ENCODE data around the gene PHC2.

The PHC2 gene

GRCh38 chr1:33332357-33332789, 98.5 kb downstream of the PHC2 start:
- CTCF ChIA-PET: interaction anchor here (1.1 kb wide), 1 partner anchor 10 kb away, joined by 3 read pairs; no protein-coding TSS in a partner anchor
- peaks cover 31% of the 10 kb centered on the region for H3K36me3 Mint-ChIP-seq
- no peak overlapping the region for H3K4me3 Mint-ChIP-seq
- DNase-seq: no peak
- H3K9me3 Mint-ChIP-seq: no peaks in the 10 kb centered on the region
- no peak overlapping the region for H3K27ac Mint-ChIP-seq
- no peaks in the 10 kb centered on the region for H3K27me3 Mint-ChIP-seq
- H3K4me1 Mint-ChIP-seq: peaks cover 7% of the 10 kb centered on the region

GRCh38 chr1:33331444-33332356, 99.2 kb downstream of the PHC2 start:
- DNase-seq: no peak
- no peak overlapping the region for H3K27ac Mint-ChIP-seq
- H3K4me1 Mint-ChIP-seq: peaks cover 7% of the 10 kb centered on the region
- H3K9me3 Mint-ChIP-seq: no peaks in the 10 kb centered on the region
- no peak overlapping the region for H3K4me3 Mint-ChIP-seq
- H3K27me3 Mint-ChIP-seq: no peaks in the 10 kb centered on the region
- peaks cover 33% of the 10 kb centered on the region for H3K36me3 Mint-ChIP-seq
- CTCF ChIA-PET: interaction anchor here (0.8 to 1.1 kb wide), 2 partner anchors 10 to 139 kb away, joined by 3 read pairs; no protein-coding TSS in a partner anchor

DNA sequence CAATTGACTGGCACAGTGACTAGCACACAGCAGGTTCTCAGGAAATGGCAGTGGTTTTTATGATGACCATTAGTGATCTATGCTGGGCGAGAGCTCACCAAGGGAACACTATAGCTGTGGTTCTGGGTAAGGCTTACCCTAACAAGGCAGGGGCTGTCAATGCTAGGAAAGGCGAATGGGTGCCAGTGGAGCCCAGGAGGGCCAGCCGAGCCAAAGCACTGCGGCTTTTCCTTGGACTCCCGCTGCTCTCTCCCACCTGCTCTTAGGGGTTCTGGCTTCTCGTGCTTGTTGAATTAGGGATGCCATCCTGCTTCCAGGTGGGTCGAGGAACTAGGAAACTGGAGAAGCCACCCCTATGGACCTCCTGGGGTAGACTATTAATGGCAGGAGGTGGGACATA, 100.0 kb downstream of the PHC2 start:
- CTCF ChIA-PET: interaction anchor here (0.8 kb wide), 1 partner anchor 140 kb away, joined by 3 read pairs; no protein-coding TSS in a partner anchor
- Mint-ChIP-seq H3K9me3 (no peaks in the 10 kb centered on the region), H3K27me3 (no peaks in the 10 kb centered on the region), H3K27ac (no peak overlapping the region), H3K36me3 (peaks cover 36% of the 10 kb centered on the region), H3K4me1 (peaks cover 7% of the 10 kb centered on the region), H3K4me3 (no peak overlapping the region)
- no peak for DNase-seq

DNA sequence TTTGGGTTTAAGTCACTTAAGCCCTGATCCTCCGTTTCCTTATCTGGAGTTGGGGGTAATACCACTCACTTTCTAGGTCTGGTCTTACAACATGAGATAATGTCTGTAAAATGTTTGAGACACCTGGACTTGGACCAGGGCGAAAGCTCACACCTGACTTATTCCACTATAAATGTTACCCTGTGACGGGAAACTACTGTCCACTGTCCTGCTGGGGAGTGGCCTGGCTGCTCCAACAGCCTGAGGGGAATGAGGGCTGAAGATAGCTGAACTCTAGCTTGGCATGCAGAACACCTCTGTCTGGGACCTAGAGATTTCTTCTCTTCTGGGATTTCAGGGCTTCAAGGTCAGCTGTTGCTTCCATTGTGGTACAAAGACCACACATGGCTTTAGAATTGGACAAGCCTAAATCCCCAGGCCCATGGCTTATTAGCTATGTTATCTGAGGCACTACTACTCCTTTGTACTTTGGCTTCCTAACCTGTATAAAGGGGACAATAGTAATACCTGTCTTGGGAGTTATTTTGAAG, 100.5 kb downstream of the PHC2 start:
- DNase-seq: no peak
- Mint-ChIP-seq H3K27ac (no peak overlapping the region), H3K9me3 (no peaks in the 10 kb centered on the region), H3K27me3 (no peaks in the 10 kb centered on the region), H3K36me3 (peaks cover 41% of the 10 kb centered on the region), H3K4me3 (no peak overlapping the region), H3K4me1 (peaks cover 7% of the 10 kb centered on the region)
- CTCF ChIA-PET: interaction anchor here (0.8 kb wide), 1 partner anchor 140 kb away, joined by 3 read pairs; no protein-coding TSS in a partner anchor

DNA sequence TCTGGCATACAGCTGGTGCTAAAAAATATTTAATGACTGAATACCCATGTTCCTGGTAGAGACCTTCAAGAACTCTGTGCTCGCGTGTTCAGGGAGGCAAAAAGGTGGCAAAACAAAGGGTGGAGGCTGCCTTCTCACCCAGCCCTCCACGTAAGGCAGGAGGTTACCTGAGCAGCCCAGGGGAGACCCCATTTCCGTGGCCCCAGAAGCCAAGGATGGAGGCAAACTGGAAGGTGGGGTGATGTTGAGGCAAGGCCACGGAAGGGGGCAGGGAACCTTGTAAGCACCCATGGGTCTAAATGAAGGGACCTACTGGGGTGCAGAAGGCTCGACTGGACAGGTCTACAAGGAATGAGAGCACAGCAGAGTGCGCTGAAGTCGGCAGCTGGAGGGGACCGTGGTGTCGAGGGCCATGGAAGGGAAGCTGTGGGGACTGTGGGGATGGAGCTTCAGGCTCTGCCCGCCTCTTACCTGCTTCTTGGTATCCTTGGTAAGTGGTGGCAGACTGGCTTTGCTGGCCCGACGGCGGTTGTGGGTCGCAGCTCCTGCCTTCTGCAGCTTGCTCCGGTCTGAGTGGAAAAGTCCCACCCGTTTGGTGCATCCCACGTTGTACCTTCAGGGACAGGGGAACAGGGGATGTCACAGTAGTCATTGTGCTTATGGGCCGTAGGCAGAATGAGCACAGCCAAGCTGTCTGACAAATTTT, 101.1 kb downstream of the PHC2 start:
- CTCF ChIA-PET: no interaction called here
- no peak for DNase-seq
- Mint-ChIP-seq H3K9me3 (no peaks in the 10 kb centered on the region), H3K27ac (no peak overlapping the region), H3K36me3 (peaks cover 42% of the 10 kb centered on the region), H3K4me1 (no peaks in the 10 kb centered on the region), H3K27me3 (no peaks in the 10 kb centered on the region), H3K4me3 (no peak overlapping the region)

GRCh38 chr1:33328817-33329216, 102.1 kb downstream of the PHC2 start:
- DNase-seq: no peak
- Mint-ChIP-seq H3K36me3 (peaks cover 47% of the 10 kb centered on the region), H3K4me3 (no peak overlapping the region), H3K27me3 (no peaks in the 10 kb centered on the region), H3K27ac (no peak overlapping the region), H3K9me3 (no peaks in the 10 kb centered on the region), H3K4me1 (no peaks in the 10 kb centered on the region)
- CTCF ChIA-PET: interaction anchor here (0.6 kb wide), 1 partner anchor 13 kb away, joined by 3 read pairs; no protein-coding TSS in a partner anchor

DNA sequence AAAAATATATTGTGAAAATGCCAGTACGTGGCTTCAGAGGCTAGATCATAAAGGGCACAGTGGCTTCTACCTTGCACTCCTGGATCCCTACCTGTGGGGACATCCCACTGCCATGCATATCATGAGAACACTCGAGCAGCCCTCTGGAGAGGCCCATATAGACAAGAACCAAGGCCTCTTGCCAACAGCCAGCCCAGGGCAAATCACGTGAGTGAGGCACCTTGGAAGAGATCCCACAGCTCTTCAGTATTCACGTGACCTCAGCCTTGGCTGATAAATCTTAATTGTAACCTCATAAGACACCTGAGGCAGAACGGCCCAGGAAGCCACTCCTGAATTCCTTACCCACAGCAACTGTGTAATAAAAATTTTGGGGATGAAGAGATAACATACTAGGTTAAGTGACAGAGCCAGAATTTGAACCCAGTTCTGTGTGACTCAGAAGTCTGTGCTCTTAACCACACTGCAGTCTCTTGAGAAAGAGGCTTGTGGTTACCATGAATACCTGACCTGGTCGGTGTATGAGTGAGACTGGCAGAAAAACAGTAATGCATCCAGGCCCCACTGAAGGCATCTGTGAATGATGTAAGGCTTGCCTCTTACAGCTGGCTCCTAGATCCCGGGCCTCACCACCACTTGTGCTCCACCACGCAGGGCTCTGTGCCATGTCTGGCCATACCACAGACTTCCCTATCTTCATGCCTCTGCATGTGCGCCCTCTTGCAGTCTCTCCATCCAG, 103.1 kb downstream of the PHC2 start:
- Mint-ChIP-seq H3K4me3 (no peak overlapping the region), H3K9me3 (no peaks in the 10 kb centered on the region), H3K27me3 (no peaks in the 10 kb centered on the region), H3K36me3 (peaks cover 49% of the 10 kb centered on the region), H3K27ac (no peak overlapping the region), H3K4me1 (no peaks in the 10 kb centered on the region)
- CTCF ChIA-PET: no interaction called here
- no peak for DNase-seq

GRCh38 chr1:33326785-33327184, 104.1 kb downstream of the PHC2 start:
- H3K9me3 Mint-ChIP-seq: no peaks in the 10 kb centered on the region
- H3K36me3 Mint-ChIP-seq: peaks cover 43% of the 10 kb centered on the region
- CTCF ChIA-PET: interaction anchor here (2.3 kb wide), 1 partner anchor 31 kb away, joined by 5 read pairs; no protein-coding TSS in a partner anchor
- H3K27me3 Mint-ChIP-seq: no peaks in the 10 kb centered on the region
- no peak for DNase-seq
- H3K4me1 Mint-ChIP-seq: no peaks in the 10 kb centered on the region
- H3K27ac Mint-ChIP-seq: no peak overlapping the region
- no peak overlapping the region for H3K4me3 Mint-ChIP-seq

DNA sequence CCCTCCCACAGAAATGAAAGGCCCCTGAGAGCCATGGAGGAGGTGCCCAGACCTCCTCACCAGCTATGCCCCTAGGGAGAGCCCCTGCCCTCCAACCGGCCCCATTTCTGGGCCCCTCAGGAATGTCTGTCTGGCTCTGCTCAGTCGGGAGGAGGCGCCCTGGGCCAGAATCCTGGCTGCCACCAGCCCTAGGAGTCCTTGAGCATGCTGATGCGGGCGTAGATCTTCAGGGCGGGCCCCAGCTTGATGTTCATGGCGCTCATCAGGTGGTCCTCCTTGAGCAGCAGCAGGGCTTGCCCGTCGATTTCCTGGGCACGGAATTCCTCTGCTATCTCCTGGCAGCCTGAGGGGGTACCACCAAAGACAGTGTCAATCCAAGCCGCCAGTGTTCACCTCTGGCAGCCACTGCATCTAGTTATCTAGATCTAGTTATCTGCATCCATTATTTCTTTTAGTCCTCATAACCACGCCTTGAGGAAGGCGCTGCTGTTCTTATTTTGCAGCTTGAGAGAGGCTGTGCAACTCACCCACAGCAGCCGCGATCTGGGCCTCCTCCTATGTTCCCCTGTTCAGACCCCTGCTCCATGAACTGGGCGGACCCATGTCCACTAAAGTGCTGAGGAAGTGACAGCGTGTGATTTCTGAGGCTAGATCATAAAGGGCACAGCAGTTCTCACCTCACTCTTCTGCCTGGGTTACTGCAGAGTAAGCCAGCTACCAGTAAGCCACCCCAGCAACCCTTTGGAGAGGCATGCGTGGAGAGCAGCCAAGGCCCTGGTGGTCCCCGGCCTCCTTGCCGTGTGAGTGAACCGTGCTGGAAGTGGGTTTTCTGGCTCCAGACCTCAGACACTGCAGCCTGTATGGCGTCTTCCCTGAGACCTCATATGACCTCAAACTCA, 106.0 kb downstream of the PHC2 start:
- CTCF ChIA-PET: interaction anchor here (2.3 kb wide), 1 partner anchor 29 kb away, joined by 5 read pairs; no protein-coding TSS in a partner anchor
- peak overlapping the region; percentile 24 for H3K27ac Mint-ChIP-seq
- no peaks in the 10 kb centered on the region for H3K9me3 Mint-ChIP-seq
- DNase-seq: no peak
- peaks cover 40% of the 10 kb centered on the region for H3K36me3 Mint-ChIP-seq
- no peaks in the 10 kb centered on the region for H3K4me1 Mint-ChIP-seq
- H3K4me3 Mint-ChIP-seq: no peak overlapping the region
- H3K27me3 Mint-ChIP-seq: no peaks in the 10 kb centered on the region

DNA sequence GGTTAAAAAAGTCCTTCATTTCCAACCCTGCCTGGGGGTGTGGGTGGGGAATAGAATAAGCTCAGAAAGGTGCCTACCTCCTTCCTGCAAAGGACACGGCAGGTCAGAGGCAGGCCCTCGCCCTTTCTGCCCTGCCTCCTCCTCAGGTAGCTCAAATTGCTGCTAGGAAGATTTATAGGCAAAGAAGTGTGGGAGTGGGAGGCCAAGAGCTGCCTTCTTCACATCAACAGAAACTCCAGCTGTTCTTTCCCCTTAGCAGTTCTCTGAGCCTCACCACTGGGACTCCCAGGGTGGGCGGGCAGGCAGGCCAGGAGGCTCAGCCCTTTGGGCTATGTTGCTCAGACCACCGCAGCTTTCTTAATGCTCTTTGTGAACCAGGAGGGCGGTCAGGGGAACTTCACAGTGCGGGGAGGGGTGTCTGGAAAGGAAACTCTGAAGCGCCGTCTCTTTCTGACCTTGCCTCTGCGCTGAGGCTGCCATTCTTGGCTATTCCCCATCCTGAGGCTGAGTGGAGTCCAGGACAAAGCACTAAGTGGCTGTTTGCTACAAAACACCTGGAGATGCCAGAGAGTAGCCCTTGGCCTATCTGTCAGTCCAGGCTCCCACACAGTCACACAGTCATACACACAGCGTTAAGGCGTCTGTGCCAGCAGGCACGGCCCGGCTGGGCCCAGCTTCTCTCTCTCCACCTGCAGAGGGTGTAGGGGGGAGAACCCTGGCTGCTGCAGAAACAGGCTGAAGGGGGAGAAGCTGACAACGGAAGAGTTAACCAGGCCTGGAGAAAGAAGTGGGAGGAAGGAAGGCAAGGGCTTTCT, 107.0 kb downstream of the PHC2 start:
- Mint-ChIP-seq H3K4me3 (no peak overlapping the region), H3K36me3 (peaks cover 33% of the 10 kb centered on the region), H3K4me1 (no peaks in the 10 kb centered on the region), H3K27ac (no peak overlapping the region), H3K27me3 (no peaks in the 10 kb centered on the region), H3K9me3 (no peaks in the 10 kb centered on the region)
- DNase-seq: no peak
- CTCF ChIA-PET: no interaction called here

DNA sequence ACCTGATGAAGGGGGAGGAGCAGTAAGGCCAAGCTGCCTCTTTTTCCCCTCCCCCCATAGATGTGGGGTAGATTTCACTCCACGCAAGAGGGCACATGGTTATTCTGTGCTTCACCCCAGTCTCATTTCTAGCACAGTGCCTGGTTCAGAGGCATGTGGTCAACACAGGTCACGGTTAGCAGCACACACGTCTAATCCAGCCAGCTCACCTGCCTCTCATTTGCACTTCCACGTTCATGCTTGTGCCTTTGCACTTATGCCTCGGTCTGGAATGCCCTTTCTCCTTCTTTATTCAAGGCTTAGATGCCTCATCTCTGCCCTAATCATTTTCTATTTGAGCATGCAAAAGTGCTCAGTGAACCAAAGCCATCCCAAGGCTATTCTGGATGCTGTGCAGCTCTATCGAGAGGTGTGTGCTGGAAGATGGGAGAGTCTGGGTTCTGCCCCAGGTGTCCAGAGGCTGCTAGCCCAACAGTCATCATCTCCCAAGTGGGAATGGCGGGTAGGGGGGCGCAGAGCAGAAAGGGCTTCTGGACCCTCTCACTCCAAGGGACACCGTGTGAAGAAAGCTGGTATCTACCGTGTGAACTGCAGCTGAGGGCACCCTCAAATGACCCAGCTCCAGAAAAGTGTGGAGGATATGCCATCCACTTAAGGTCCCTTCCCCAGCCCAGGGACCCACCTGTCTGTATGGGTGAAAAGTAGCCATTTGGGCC, 107.9 kb downstream of the PHC2 start:
- DNase-seq: no peak
- Mint-ChIP-seq H3K9me3 (no peaks in the 10 kb centered on the region), H3K4me1 (no peaks in the 10 kb centered on the region), H3K36me3 (peaks cover 27% of the 10 kb centered on the region), H3K4me3 (no peak overlapping the region), H3K27ac (no peak overlapping the region), H3K27me3 (peaks cover 7% of the 10 kb centered on the region)
- CTCF ChIA-PET: no interaction called here

GRCh38 chr1:33322109-33322508, 108.8 kb downstream of the PHC2 start:
- Mint-ChIP-seq H3K9me3 (no peaks in the 10 kb centered on the region), H3K27ac (no peak overlapping the region), H3K36me3 (peaks cover 24% of the 10 kb centered on the region), H3K4me3 (no peak overlapping the region), H3K4me1 (no peaks in the 10 kb centered on the region), H3K27me3 (peaks cover 13% of the 10 kb centered on the region)
- DNase-seq: no peak
- CTCF ChIA-PET: no interaction called here

Measured in activated naive CD4-positive, alpha-beta T cell treated with anti-CD3 and anti-CD28 coated beads, Interleukin-2, amount 10 ng/mL, durations not matched to agents 7 days and 5 days (primary cell).